GM12878 (cell line): ENCODE data around the gene CDC45. TPM values are rescaled to one million over a fixed set of nuclear protein-coding genes. Genes with fewer than 3 reads are reported as not detected.

Experiments
- ATAC-seq: fragments of 200-7000 bp; cut with Tn5 transposase; 3 replicates; pipeline ENCODE4 v1.9.1; 2020; ENCODE audit warnings: mild to moderate bottlenecking, moderate library complexity
- BruUV-seq: library from RNA; stranded (reverse); fragments of 400-500 nt; replicated peaks from 2 replicates; lab custom pipeline; 2021; lab: Mats Ljungman, UMichigan
- CTCF ChIA-PET: fragments of 300-600 bp; sonication (Branson Sonifier 250); formaldehyde crosslinking; extraction: SDS; loops from one replicate; lab custom pipeline; 2021; ENCODE audit warnings: inconsistent platforms; lab: Yijun Ruan, JAX
- POLR2A ChIA-PET: fragments of 350-600 bp; formaldehyde crosslinking; extraction: SDS; loops from one replicate; lab custom pipeline; 2021; ENCODE audit warnings: inconsistent platforms; lab: Charles Lee
- RAD21 ChIA-PET: fragments of 300-600 bp; sonication (Branson Sonifier 250); formaldehyde crosslinking; loops from one replicate; lab custom pipeline; 2023; ENCODE audit warnings: antibody characterized with exemption; ENCODE audit not compliant: unreplicated experiment; lab: Charles Lee
- SMC1A ChIA-PET: fragments of 300-600 bp; sonication (Branson Sonifier 250); formaldehyde crosslinking; loops from one replicate; lab custom pipeline; 2023; ENCODE audit not compliant: unreplicated experiment, uncharacterized antibody; lab: Charles Lee
- DNase-seq: peaks from one replicate; pipeline ENCODE4 v3.0.0-alpha.2; 2011; ENCODE audit warnings: low read depth, low spot score
- FAIRE-seq: peaks from 3 replicates; lab custom pipeline; 2011; peaks lifted over from hg19 to GRCh38; lab: Jason Lieb, UNC
- H2AFZ ChIP-seq: 2 replicates; pipeline ENCODE4 v1.6.0; 2011; ENCODE audit warnings: low read depth, low read length, control low read depth; ENCODE audit not compliant: control insufficient read depth
- H3K27ac ChIP-seq: 2 replicates; pipeline ENCODE4 v1.5.1; 2011; ENCODE audit warnings: control low read depth; ENCODE audit not compliant: control insufficient read depth, insufficient read depth
- H3K27me3 ChIP-seq, 2 experiments: replicated peaks in 1 of 2; 2 replicates each; pipeline versions ENCODE4 v1.6.0 to v1.6.1; 2011; ENCODE audit warnings: low read length in 1 of 2; ENCODE audit not compliant: control insufficient read depth in 2 of 2, insufficient read depth in 2 of 2
- H3K36me3 ChIP-seq, 2 experiments: 2 replicates each; pipeline ENCODE4 v1.5.1; 2011; ENCODE audit warnings: low read length in 1 of 2; ENCODE audit not compliant: control insufficient read depth in 2 of 2, insufficient read depth in 2 of 2
- H3K4me1 ChIP-seq: 2 replicates; pipeline ENCODE4 v1.6.1; 2011; ENCODE audit warnings: mild to moderate bottlenecking, low read length, moderate library complexity, mixed read lengths; ENCODE audit not compliant: control insufficient read depth, insufficient read depth
- H3K4me2 ChIP-seq: 2 replicates; pipeline ENCODE4 v1.6.0; 2011; ENCODE audit warnings: control low read depth; ENCODE audit not compliant: control insufficient read depth, insufficient read depth
- H3K4me3 ChIP-seq: fragments of 200-600 bp; sonication (generic); 2 replicates; pipeline ENCODE4 v1.5.1; 2016
- H3K79me2 ChIP-seq: 2 replicates; pipeline ENCODE4 v1.6.0; 2011; ENCODE audit warnings: low read length; ENCODE audit not compliant: control insufficient read depth, insufficient read depth
- H3K9ac ChIP-seq: 2 replicates; pipeline ENCODE4 v1.8.0; 2011; ENCODE audit warnings: low read length, control low read depth, mixed read lengths; ENCODE audit not compliant: control insufficient read depth, insufficient read depth
- H3K9me3 ChIP-seq: replicated peaks from 3 replicates; pipeline ENCODE4 v1.5.1; 2011; ENCODE audit warnings: mild to moderate bottlenecking, low read length; ENCODE audit not compliant: control insufficient read depth, insufficient read depth
- H4K20me1 ChIP-seq: 2 replicates; pipeline ENCODE4 v1.6.0; 2011; ENCODE audit not compliant: control insufficient read depth, insufficient read depth
- BCL3 ChIP-seq: IDR thresholded peaks from 2 replicates; pipeline ENCODE4 v1.6.1; 2011; ENCODE audit warnings: borderline replicate concordance, low read depth, mild to moderate bottlenecking, moderate library complexity, low read length; ENCODE audit not compliant: insufficient read depth, poor library complexity, severe bottlenecking
- PAX5 ChIP-seq: IDR thresholded peaks from 2 replicates; pipeline ENCODE4 v1.6.1; 2011; ENCODE audit warnings: low read depth, low read length, borderline replicate concordance
- SMARCA5 ChIP-seq: fragments of 450-650 bp; IDR thresholded peaks from 2 replicates; pipeline ENCODE4 v1.6.1; 2017; ENCODE audit warnings: mild to moderate bottlenecking
- ZNF384 ChIP-seq: IDR thresholded peaks from 2 replicates; pipeline ENCODE4 v1.6.1; 2012; ENCODE audit warnings: low read depth, mild to moderate bottlenecking, low read length, improper control_type of control experiment, borderline replicate concordance
- WGBS: methylation state at CpG from one replicate; pipeline ENCODE4 v1.1.6; 2016; ENCODE audit warnings: low lambda C conversion rate; ENCODE audit not compliant: insufficient replicate concordance, insufficient coverage; ENCODE audit errors: missing lambda C conversion rate; 5-methylcytosine and 5-hydroxymethylcytosine counted together
- in situ Hi-C: fragments of 300-500 bp; cut with MboI; formaldehyde crosslinking; loops from 9 replicates; pipeline ENCODE4 v1.14.3; 2018; ENCODE audit warnings: mixed read lengths
- intact Hi-C: fragments of 100-400 bp; cut with micrococcal nuclease; formaldehyde crosslinking; loops from one replicate; pipeline ENCODE4 v1.14.2; 2022; ENCODE audit not compliant: unreplicated experiment
- polyA plus RNA-seq, 11 experiments: library from polyadenylated mRNA; depleted of rRNA in 4 of 11; unstranded in 6 of 11; stranded (reverse) in 5 of 11; fragments of >200 nt; fragmentation: Nextera tagmentation in 4 of 11; fragmentation: Illumina TruSeq in 1 of 11; extraction: Ambion mirVana in 4 of 11; extraction: Trizol in 1 of 11; gene quantifications; 1 replicate in 1 of 11; 2 replicates in 10 of 11; pipeline versions ENCODE4 v1.2.1 to v1.2.3, GENCODE V29; 2011 to 2016; ENCODE audit warnings: inconsistent platforms in 2 of 11, missing spikeins in 2 of 11, low read depth in 1 of 11
- total RNA-seq, 4 experiments: library from RNA; depleted of rRNA in 3 of 4; stranded (reverse); fragments of >200 nt in 3 of 4; fragmentation: Illumina TruSeq in 1 of 4; extraction: Trizol in 1 of 4; gene quantifications; 2 replicates each; pipeline versions ENCODE4 v1.2.1 to v1.2.3, GENCODE V29; 2013 to 2021

The CDC45 gene
- total and polyA plus RNA-seq, 10 of the 15 experiments (the other 5 are each of a cell fraction or from before 2014, with no cell fraction given), result 40.8 to 88.5 (median 54.2) TPM

GRCh38 chr22:19472233-19472632 is 7.5 kb upstream of the CDC45 start:
- in situ Hi-C loops, result no loop called here
- no peaks in the 10 kb centered on the region for H3K4me1 ChIP-seq
- FAIRE-seq, result no peak
- whole genome bisulfite sequencing, result 96% methylated on average over 8 of the region's 8 CpGs
- H3K27ac ChIP-seq, result no peak overlapping the region
- RAD21 ChIA-PET, result interaction anchor here (1.6 kb wide), 1 partner anchor 172 kb away, joined by 5 read pairs; no protein-coding TSS in a partner anchor
- POLR2A ChIA-PET, result no interaction called here
- H4K20me1 ChIP-seq, result no peaks in the 10 kb centered on the region; the same call in 1 of the 2 replicates
- ATAC-seq, result no peak
- intact Hi-C loops, result loop anchor here (10.0 kb wide), 2 partner anchors 163 to 177 kb away; partner anchors contain the start of gene CLTCL1
- no peak overlapping the region for H3K4me2 ChIP-seq
- peaks cover 32 to 44% of the 10 kb centered on the region in 2 experiments for H3K36me3 ChIP-seq
- SMC1A ChIA-PET, result no interaction called here
- peaks cover 10% of the 10 kb centered on the region for H3K79me2 ChIP-seq
- CTCF ChIA-PET, result interaction anchor here (1.0 to 3.1 kb wide), 5 partner anchors 21 to 292 kb away, joined by 3 to 24 read pairs (median 3); partner anchors contain the start of gene SLC25A1
- no peaks in the 10 kb centered on the region for H3K27me3 ChIP-seq
- no peaks in the 10 kb centered on the region for H3K9me3 ChIP-seq
- H2AFZ ChIP-seq, result no peak overlapping the region
- TF ChIP-seq ZNF384 (no peak), BCL3 (no peak), SMARCA5 (no peak), PAX5 (no peak)
- H3K9ac ChIP-seq, result no peak overlapping the region
- no peak for DNase-seq
- BruUV-seq, result no TSS peak
- no peak overlapping the region for H3K4me3 ChIP-seq
